SK-N-SH (cell line): Measurements from ENCODE around the gene PRICKLE2.

ENCODE experiments used
- CTCF ChIP-seq: fragments of 200-600 bp; sonication (generic); IDR thresholded peaks from 2 replicates; pipeline ENCODE4 v1.6.1; 2017; ENCODE audit warnings: antibody characterized with exemption, mild to moderate bottlenecking, moderate library complexity
- FOXJ3 ChIP-seq: sonication (generic); formaldehyde crosslinking; IDR thresholded peaks from 2 replicates; pipeline ENCODE4 v1.5.1; 2020; ENCODE audit warnings: mild to moderate bottlenecking, missing genetic modification reagents
- MAX ChIP-seq: IDR thresholded peaks from 2 replicates; pipeline ENCODE4 v1.4.0; 2012; ENCODE audit warnings: low read depth

DNA sequence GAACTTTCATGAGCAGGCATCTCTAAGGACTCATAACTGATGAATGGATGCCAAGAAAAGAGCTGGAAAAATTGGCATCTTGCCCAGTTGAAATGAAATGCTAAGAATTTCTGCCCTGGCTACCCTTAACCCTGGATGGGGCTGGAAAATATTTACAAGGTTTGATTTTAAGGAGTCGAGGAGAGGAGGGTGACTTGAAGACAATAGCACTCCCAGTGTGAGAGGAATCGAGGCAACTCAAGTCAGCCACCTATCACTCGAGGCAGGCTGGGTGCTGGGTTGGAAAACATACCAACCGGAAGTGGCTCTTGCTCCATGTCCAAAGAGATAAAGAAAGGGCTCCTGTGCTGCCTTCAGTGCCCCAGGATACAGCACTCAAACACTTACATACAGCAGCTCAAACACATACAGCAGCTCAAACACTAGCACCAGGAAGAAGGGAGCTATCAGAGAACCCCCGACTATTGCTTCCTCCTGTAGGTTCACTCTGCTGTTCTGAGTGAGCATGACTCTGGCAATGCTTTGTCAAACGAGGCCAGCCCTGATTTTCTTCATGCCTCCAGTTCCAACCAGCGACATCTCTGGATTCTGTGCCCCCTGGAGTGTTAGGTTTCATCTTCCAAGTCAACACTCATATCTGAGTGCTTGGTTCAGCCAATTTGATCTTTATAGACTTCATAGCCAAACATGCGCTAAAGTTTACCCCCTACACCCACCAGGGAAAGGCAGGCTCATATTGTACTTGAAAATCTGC is 4.9 kb downstream of the PRICKLE2 start:
- no peak for TF ChIP-seq MAX
- no peak for TF ChIP-seq FOXJ3 (CRISPR knock-in tag)
- no peak for TF ChIP-seq CTCF
